Measurements from ENCODE around the gene CINP. TPM values are rescaled to one million over a fixed set of nuclear protein-coding genes. Genes with fewer than 3 reads are reported as not detected.

CINP gene
- total RNA-seq, 1 experiment from 2014 or later, result 76.9 TPM

GRCh38 chr14:102387086-102387485 is 24.4 kb upstream of the CINP start:
- Histone ChIP-seq H3K36me3 (ENCODE audit: low read depth, low read length) (no peaks in the 10 kb centered on the region; the same call in 1 of the 2 replicates), H3K79me2 (ENCODE audit: low read length) (no peaks in the 10 kb centered on the region), H3K9ac (ENCODE audit: low read length) (no peak overlapping the region), H3F3A (ENCODE audit: low read length, unreplicated experiment) (no peaks in the 10 kb centered on the region), H2AFZ (ENCODE audit: low read length) (no peak overlapping the region), H3K4me2 (ENCODE audit: low read length) (no peak overlapping the region), H3K9me3 (ENCODE audit: low read length) (no peaks in the 10 kb centered on the region), H3K4me3 (ENCODE audit: low read length) (no peak overlapping the region), H3K27ac (ENCODE audit: low read length) (no peak overlapping the region), H3K27me3 (ENCODE audit: low read length) (no peaks in the 10 kb centered on the region), H3K4me1 (ENCODE audit: insufficient read depth, low read length) (peaks cover 5% of the 10 kb centered on the region; the same call in 1 of the 2 replicates), H3K9me2 (replicated peaks; ENCODE audit: low read length) (no peaks in the 10 kb centered on the region), H4K20me1 (ENCODE audit: low read length) (no peaks in the 10 kb centered on the region)
- POLR2A ChIA-PET (ENCODE audit: unreplicated experiment), result no interaction called here
- intact Hi-C loops (cut with micrococcal nuclease), result no loop called here
- CTCF ChIA-PET, result no interaction called here
- no peak for ATAC-seq
- TF ChIP-seq, protein P1, sequence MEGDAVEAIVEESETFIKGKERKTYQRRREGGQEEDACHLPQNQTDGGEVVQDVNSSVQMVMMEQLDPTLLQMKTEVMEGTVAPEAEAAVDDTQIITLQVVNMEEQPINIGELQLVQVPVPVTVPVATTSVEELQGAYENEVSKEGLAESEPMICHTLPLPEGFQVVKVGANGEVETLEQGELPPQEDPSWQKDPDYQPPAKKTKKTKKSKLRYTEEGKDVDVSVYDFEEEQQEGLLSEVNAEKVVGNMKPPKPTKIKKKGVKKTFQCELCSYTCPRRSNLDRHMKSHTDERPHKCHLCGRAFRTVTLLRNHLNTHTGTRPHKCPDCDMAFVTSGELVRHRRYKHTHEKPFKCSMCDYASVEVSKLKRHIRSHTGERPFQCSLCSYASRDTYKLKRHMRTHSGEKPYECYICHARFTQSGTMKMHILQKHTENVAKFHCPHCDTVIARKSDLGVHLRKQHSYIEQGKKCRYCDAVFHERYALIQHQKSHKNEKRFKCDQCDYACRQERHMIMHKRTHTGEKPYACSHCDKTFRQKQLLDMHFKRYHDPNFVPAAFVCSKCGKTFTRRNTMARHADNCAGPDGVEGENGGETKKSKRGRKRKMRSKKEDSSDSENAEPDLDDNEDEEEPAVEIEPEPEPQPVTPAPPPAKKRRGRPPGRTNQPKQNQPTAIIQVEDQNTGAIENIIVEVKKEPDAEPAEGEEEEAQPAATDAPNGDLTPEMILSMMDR (conservative IDR thresholded peaks at IDR 0.05; ENCODE audit: low read depth, low read length), result no peak
- no peak for TF ChIP-seq EZH2 (IDR thresholded peaks at IDR 0.05; ENCODE audit: low read length, unreplicated experiment)
- no peak for TF ChIP-seq EZH2phosphoT487 (IDR thresholded peaks at IDR 0.05; ENCODE audit: borderline replicate concordance, low read length)
- DNase-seq, result no peak
- BruUV-seq (replicated peaks), result no TSS peak

DNA sequence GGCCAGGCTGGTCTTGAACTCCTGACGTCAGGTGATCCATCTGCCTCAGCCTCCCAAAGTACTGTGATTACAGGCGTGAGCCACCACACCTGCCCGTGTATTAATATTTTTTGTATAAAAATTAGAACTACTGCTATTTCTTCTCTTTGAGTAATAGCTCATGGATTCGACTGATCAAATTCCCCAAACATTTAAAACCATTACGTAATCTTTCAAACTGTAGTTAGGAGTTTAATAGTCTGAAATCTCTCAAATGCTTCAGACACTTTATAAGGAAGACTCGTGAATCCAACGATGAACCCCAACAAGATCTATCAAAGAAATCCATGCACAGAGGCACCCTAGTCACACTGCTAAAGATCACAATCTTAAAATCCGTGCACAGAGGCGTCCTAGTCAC is 16.1 kb upstream of the CINP start:
- no peak overlapping the region for H3K27ac ChIP-seq (ENCODE audit: low read length)
- no peaks in the 10 kb centered on the region for H3K79me2 ChIP-seq (ENCODE audit: low read length)
- H3K9ac ChIP-seq (ENCODE audit: low read length), result no peak overlapping the region
- CTCF ChIA-PET, result no interaction called here
- intact Hi-C loops (cut with micrococcal nuclease), result no loop called here
- H2AFZ ChIP-seq (ENCODE audit: low read length), result no peak overlapping the region
- TF ChIP-seq, protein P1 (conservative IDR thresholded peaks at IDR 0.05; ENCODE audit: low read depth, low read length), result no peak
- TF ChIP-seq EZH2phosphoT487 (IDR thresholded peaks at IDR 0.05; ENCODE audit: borderline replicate concordance, low read length) (no peak), EZH2 (IDR thresholded peaks at IDR 0.05; ENCODE audit: low read length, unreplicated experiment) (no peak)
- ATAC-seq (no peak), DNase-seq (no peak)
- no peaks in the 10 kb centered on the region for H3K9me3 ChIP-seq (ENCODE audit: low read length)
- H3K27me3 ChIP-seq (ENCODE audit: low read length), result no peaks in the 10 kb centered on the region
- no TSS peak for BruUV-seq (replicated peaks)
- H3K9me2 ChIP-seq (replicated peaks; ENCODE audit: low read length), result no peaks in the 10 kb centered on the region
- H3K36me3 ChIP-seq (ENCODE audit: low read depth, low read length), result peaks cover 6% of the 10 kb centered on the region
- no peak overlapping the region for H3K4me3 ChIP-seq (ENCODE audit: low read length)
- H3F3A ChIP-seq (ENCODE audit: low read length, unreplicated experiment), result no peaks in the 10 kb centered on the region
- H3K4me1 ChIP-seq (ENCODE audit: insufficient read depth, low read length), result no peaks in the 10 kb centered on the region
- POLR2A ChIA-PET (ENCODE audit: unreplicated experiment), result interaction anchor here (0.8 kb wide), 1 partner anchor 11 kb away, joined by 6 read pairs; no protein-coding TSS in a partner anchor
- H3K4me2 ChIP-seq (ENCODE audit: low read length), result no peak overlapping the region
- no peaks in the 10 kb centered on the region for H4K20me1 ChIP-seq (ENCODE audit: low read length)

DNA sequence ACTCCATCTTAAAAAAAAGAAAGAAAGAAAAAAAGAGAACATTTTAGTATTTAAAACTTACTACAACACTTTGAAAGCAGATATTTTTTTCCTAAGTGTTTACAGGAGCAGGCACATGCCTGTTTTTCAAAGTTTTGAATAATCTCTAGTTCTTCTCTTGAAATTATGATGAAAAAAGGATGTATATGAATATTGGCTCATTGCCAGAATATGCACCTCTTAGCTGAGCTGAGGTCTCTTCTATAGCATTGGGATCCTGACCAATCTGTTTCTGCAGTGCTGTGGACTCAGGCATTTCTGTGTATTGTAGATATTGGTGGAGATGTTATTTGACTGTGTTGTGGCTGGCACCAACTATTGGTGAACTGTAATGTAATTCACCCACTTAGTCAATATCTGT is 15.0 kb upstream of the CINP start:
- no peak overlapping the region for H3K27ac ChIP-seq (ENCODE audit: low read length)
- no peak overlapping the region for H3K4me2 ChIP-seq (ENCODE audit: low read length)
- H3K9me2 ChIP-seq (replicated peaks; ENCODE audit: low read length), result no peaks in the 10 kb centered on the region
- H3K4me3 ChIP-seq (ENCODE audit: low read length), result no peak overlapping the region
- no peaks in the 10 kb centered on the region for H3F3A ChIP-seq (ENCODE audit: low read length, unreplicated experiment)
- H3K27me3 ChIP-seq (ENCODE audit: low read length), result no peaks in the 10 kb centered on the region
- no peaks in the 10 kb centered on the region for H3K4me1 ChIP-seq (ENCODE audit: insufficient read depth, low read length)
- intact Hi-C loops (cut with micrococcal nuclease), result no loop called here
- H3K9ac ChIP-seq (ENCODE audit: low read length), result no peak overlapping the region
- no peaks in the 10 kb centered on the region for H3K9me3 ChIP-seq (ENCODE audit: low read length)
- no peak for TF ChIP-seq EZH2 (IDR thresholded peaks at IDR 0.05; ENCODE audit: low read length, unreplicated experiment)
- TF ChIP-seq, protein P1 (conservative IDR thresholded peaks at IDR 0.05; ENCODE audit: low read depth, low read length), result no peak
- no peak for TF ChIP-seq EZH2phosphoT487 (IDR thresholded peaks at IDR 0.05; ENCODE audit: borderline replicate concordance, low read length)
- CTCF ChIA-PET, result interaction anchor here (0.6 kb wide), 1 partner anchor 30 kb away, joined by 3 read pairs; no protein-coding TSS in a partner anchor
- no peak for DNase-seq
- no peak overlapping the region for H2AFZ ChIP-seq (ENCODE audit: low read length)
- no TSS peak for BruUV-seq (replicated peaks)
- H3K36me3 ChIP-seq (ENCODE audit: low read depth, low read length), result peaks cover 6% of the 10 kb centered on the region
- POLR2A ChIA-PET (ENCODE audit: unreplicated experiment), result no interaction called here
- H3K79me2 ChIP-seq (ENCODE audit: low read length), result no peaks in the 10 kb centered on the region
- H4K20me1 ChIP-seq (ENCODE audit: low read length), result no peaks in the 10 kb centered on the region
- ATAC-seq, result no peak
